GM12865 (cell line): ENCODE data around the gene UCP3.

Experiments
- DNase-seq: peaks from one replicate; pipeline ENCODE4 v3.0.0; 2010; ENCODE audit warnings: low read depth
- H3K4me3 ChIP-seq: 2 replicates; pipeline ENCODE4 v1.5.1; 2011; ENCODE audit warnings: mild to moderate bottlenecking, low read depth, low read length, control low read depth
- TF ChIP-seq, protein P1 (sequence below): IDR thresholded peaks from 2 replicates; pipeline ENCODE4 v1.5.1; 2011; ENCODE audit warnings: low read length, control low read depth, low read depth, inconsistent platforms; ENCODE audit not compliant: insufficient read depth; ENCODE audit errors: missing control alignments

The UCP3 gene

GRCh38 chr11:74024261-74025029, 15.6 kb upstream of the UCP3 start:
- no peak for DNase-seq
- H3K4me3 ChIP-seq = no peak overlapping the region
- TF ChIP-seq, protein P1, sequence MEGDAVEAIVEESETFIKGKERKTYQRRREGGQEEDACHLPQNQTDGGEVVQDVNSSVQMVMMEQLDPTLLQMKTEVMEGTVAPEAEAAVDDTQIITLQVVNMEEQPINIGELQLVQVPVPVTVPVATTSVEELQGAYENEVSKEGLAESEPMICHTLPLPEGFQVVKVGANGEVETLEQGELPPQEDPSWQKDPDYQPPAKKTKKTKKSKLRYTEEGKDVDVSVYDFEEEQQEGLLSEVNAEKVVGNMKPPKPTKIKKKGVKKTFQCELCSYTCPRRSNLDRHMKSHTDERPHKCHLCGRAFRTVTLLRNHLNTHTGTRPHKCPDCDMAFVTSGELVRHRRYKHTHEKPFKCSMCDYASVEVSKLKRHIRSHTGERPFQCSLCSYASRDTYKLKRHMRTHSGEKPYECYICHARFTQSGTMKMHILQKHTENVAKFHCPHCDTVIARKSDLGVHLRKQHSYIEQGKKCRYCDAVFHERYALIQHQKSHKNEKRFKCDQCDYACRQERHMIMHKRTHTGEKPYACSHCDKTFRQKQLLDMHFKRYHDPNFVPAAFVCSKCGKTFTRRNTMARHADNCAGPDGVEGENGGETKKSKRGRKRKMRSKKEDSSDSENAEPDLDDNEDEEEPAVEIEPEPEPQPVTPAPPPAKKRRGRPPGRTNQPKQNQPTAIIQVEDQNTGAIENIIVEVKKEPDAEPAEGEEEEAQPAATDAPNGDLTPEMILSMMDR = no peak

DNA sequence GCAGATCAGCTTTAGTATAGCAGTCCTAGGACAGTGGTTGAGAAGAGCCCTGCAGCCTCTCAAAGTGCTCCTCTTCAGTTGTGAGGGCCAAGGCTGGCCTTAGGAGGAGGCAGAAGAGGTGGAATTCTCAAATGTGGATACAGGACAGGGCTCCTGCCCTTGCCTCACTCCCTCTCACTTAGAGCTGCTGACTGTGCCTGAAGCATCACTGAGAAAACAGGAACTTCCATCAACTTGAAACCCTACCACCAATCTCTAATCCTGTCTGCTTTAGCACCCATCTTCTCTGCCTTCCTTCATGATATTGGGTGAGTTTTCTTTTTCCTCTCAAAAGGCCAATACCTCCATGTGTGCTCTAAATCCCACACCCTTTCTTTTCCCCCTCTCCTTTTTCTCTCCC, 14.4 kb upstream of the UCP3 start:
- H3K4me3 ChIP-seq = no peak overlapping the region
- no peak for DNase-seq
- TF ChIP-seq, protein P1 = no peak

- no peak overlapping the region for H3K4me3 ChIP-seq
- DNase-seq = no peak
- TF ChIP-seq, protein P1 = no peak
Observed at GRCh38 chr11:74022546-74022945, 13.7 kb upstream of the UCP3 start.

- TF ChIP-seq, protein P1 = no peak
- no peak overlapping the region for H3K4me3 ChIP-seq
- DNase-seq = no peak
Observed at GRCh38 chr11:74021998-74022397, 13.1 kb upstream of the UCP3 start.

DNA sequence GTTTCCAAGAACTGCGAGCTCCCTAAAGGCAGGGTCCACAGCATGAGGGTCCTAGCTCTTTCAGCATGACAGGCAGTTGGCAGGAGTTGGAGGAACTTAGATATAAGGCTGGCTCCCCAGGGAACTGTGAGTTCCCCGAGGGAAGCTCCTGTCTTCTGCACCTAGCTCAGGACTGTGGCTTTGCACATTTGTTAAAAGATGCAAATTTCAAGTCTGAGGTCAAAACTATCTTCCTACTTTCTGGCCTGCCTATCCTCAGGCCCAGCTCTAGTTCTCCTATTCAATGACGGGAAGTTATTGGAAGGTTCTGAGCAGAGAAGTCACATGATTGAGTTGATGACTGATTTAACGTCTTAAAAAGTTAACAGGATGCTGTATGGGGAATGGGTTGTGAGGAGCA, 11.7 kb upstream of the UCP3 start:
- peak; percentile 57 for DNase-seq
- TF ChIP-seq, protein P1 = no peak
- no peak overlapping the region for H3K4me3 ChIP-seq

- TF ChIP-seq, protein P1 = no peak
- DNase-seq = peak; percentile 14
Observed at GRCh38 chr11:74019860-74020259, 11.0 kb upstream of the UCP3 start.

More at GRCh38 chr11:74019860-74020259, 11.0 kb upstream of the UCP3 start:
- no peak overlapping the region for H3K4me3 ChIP-seq
